ENCODE results near the gene EID1.
A peak's percentile ranks its signal among the peaks of the same experiment; 100 is the strongest.
"Not testable (repeated sequence)": the region's sequence is repeated elsewhere in the genome, so short reads cannot be mapped to it uniquely, and the experiment has no call there.

Gene EID1, protein sequence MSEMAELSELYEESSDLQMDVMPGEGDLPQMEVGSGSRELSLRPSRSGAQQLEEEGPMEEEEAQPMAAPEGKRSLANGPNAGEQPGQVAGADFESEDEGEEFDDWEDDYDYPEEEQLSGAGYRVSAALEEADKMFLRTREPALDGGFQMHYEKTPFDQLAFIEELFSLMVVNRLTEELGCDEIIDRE

DNA sequence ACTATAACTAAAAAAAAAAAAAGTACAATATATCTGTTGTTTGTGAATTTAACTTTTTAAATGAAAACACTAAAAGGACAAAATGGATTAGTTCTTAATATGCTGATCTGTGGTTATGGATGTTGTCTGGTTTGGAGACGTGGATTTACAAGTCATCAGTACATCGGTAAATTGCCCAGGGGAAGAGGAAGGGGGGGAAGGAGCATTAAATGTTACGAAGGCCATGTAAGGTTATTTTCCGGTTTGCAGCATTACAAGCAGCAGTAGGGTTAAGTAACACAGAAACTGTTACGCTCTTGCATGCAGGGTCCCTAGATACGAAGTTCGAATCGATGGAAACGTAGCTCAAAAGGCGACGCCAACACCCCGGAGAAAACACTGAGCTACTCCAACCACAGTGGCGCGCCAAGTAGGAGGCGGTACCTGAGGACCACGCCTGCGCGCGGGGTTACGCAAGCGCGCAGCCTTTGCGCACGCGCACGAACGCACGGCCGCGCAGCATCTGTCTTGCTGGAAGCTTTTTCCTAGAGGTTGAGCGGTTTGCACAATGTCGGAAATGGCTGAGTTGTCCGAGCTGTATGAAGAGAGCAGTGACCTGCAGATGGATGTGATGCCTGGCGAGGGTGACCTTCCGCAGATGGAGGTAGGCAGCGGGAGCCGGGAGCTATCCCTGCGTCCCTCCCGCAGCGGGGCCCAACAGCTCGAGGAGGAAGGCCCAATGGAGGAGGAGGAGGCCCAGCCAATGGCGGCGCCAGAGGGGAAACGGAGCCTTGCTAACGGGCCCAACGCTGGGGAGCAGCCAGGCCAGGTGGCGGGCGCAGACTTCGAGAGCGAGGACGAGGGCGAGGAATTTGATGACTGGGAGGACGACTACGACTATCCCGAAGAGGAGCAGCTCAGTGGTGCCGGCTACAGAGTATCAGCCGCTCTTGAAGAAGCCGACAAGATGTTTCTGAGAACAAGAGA, at the start of gene EID1:
Gene EID1, plus strand, starts transcription at position 505 of the 966 bp plus-strand sequence. Its CDS starts 43 bp downstream, at position 548.
- peak; percentile 88 for DNase-seq (ENCODE audit: low read depth)

DNA sequence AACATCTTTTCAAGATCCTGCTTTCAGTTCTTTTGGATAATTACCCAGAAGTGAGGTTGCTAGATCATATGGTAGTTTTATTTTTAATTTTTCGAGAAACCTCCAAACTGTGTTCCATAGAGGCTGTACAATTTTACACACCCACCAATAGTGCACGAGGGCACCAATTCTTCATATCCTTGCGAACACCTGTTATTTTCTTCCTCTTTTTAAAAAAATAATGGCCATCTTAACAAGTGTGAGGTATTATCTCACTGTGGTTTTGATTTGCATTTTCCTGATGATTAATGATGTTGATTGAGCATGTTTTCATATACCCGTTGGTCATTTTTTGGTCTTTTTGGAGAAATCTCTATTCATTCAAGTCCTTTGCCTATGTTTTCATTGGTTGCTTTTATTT, 49.5 kb upstream of the EID1 start:
- DNase-seq (ENCODE audit: low read depth): no peak

DNA sequence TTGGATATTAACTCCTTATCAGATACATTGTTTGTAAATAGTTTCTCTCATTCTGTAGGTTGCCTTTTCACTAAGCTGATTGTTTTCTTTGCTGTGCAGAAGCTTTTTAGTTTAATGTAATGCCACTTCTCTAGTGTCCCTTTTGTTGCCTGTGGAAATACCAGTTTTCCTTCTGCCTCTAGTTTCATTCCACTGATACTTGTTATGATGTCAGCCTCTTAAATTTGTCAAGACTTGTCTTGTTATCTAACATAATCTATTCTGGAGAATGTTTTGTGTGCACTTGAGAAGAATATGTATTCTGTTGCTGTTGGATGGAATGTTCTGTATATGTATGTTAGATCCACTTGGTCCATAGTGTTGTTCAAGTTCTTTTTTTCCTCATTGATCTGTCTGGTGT, 49.0 kb upstream of the EID1 start:
- DNase-seq (ENCODE audit: low read depth): no peak

DNA sequence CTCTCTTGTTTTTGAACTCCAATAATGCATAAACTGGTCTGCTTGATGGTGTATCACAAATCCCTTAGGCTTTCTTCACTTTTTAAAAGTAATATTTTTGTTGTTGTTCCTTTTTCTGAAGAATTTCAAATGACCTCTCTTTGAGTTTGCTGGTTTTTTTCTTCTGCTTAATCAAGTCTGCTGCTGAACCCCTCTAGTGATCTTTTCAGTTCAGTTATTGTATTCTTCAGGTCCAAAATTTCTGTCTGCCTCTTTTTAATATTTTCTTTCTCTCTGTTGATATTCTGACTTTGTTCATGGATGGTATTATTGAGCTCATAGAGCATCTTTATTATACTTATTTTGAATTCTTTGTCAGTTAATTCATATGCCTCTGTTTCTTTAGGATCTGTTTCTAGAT, 45.3 kb upstream of the EID1 start:
- no peak for DNase-seq (ENCODE audit: low read depth)

DNA sequence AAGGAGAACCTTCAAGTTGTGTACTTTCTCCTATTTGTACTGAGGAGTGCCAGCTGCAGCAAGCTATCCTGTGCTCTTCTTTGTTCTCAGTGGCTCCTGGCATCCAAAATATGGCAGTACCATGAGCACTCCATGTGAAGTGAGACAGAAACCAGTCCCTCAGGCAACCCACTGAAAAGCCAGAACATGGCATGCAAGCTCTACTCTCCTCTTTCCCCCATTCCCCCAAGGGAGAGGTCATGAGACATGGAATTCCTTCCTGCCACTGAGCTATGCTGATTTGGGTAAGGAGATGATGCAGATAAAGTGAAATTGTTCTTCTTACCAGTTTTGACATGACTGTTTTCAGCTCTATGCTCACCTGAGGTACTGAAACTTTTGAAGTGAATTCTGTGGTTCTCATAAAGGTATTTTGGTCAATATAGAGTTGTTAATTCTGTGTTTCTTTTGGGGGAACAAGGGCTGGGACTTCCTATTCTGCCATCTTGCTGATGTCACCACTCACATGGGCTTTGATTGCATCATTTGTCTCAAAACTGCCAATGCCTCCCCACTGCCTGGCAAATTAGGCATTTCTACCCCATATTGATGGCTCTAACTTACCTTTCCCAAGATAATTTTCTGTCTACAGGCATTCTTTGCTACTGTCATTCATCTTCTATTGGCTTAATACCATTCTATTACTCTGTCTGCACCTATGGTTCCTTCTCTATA, 44.3 kb upstream of the EID1 start:
- DNase-seq (ENCODE audit: low read depth): no peak

DNA sequence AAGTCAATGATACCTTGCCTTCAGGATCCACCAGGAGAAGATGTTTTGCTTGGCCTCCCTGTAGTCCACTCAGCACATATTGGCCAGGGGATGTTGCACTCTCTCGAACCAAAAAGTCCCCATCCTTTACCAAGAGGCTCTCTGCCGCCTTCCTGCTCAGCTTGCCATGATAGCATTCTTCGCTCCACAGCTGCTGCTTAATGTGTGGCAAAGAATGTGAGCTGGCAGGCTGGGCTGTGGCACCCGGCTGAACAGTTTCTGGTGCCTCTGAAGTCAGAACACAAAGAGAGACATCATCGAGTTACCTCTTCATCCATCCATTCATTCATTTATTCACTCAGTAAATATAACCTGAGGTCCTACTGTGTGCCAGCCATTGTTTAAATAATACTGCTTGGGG, 43.2 kb upstream of the EID1 start:
- DNase-seq (ENCODE audit: low read depth): no peak

DNA sequence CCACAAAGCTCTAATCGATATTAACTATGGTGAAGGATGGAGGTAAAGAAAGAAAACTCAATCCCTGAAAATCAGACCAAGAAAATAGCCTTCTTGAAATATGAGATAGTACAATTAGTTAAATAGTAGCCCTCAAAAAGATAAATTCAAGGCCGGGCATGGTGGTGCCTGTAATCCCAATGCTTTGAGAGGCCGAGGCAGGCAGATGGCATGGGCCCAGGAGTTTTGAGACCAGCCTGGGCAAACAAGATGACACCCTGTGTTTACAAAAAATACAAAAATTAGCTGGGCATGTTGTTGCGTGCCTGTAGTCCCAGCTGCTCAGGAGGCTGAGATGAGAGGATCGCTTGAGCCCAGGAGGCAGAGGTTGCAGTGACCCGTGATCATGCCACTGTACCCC, 35.4 kb upstream of the EID1 start:
- DNase-seq (ENCODE audit: low read depth): no peak

DNA sequence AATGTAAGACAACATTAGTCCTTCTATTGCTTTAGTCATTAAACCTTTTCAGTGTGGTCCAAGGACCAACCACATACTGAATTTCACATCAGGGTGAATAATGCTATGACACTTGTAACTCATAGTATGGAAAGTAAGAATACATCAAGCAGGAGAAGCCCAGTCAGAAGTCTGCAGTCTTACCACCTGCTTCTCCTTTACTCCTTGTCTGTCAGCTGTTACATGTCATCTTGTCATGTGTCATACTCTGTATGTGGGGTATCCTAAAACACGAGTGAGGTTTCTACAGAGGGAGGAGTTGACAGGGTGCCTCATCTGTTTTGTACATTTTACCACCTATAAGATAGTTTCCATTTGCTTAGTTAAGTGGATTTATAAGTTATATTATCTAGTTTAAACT, 32.8 kb upstream of the EID1 start:
- DNase-seq (ENCODE audit: low read depth): no peak

DNA sequence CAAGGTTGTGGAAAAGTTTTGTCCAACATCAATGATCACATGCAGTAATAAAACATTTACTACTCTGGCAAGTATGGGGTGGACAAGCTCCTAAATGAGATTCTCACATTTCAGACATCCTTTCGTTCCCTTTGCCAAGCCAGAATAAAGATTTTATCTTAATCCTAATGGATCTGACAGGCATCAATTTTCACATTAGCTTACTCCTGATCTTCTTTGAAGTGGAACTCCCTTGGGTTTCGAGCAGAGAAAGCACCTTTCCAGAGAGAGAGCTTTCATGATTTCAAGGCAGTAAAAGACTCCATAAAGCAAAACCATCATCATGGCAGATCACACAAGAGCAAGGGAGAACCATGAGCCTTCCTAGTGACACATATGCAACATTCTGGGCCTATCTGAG, 27.3 kb upstream of the EID1 start:
- no peak for DNase-seq (ENCODE audit: low read depth)

DNA sequence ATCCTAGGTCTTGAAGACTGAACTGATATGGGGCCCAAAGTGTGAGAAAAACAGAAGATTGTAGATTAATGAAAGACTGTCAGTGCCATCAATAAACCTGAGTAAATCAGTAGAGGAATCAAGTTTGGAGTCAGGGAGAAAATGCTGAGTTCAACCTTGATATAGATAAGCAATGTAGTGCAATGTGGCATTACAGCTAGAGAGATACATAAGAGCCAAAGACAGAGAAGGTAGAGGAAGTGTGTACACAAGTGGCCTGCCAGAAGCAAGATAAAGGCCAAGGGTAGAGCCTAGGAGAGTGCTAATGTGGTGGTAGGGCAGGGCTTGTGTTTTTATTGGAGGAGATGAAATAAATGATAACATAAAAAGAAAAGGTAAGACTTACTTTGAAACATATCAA, 26.0 kb upstream of the EID1 start:
- DNase-seq (ENCODE audit: low read depth): no peak

DNA sequence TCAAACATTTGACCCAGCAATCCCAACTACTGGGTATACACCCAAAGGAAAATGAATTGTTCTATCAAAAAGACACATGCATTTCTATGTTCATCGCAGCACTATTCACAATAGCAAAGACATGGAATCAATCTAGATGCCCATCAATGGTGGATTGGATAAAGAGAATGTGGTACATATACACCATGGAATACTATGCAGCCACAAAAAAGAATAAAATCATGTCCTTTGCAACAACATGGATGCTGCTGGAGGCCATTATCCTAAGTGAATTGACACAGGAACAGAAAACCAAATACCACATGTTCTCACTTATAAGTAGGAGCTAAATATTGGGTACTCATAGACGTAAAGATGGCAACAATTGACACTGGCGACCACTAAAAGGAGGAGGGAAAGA, 23.5 kb upstream of the EID1 start:
- DNase-seq (ENCODE audit: low read depth): not testable (repeated sequence)

DNA sequence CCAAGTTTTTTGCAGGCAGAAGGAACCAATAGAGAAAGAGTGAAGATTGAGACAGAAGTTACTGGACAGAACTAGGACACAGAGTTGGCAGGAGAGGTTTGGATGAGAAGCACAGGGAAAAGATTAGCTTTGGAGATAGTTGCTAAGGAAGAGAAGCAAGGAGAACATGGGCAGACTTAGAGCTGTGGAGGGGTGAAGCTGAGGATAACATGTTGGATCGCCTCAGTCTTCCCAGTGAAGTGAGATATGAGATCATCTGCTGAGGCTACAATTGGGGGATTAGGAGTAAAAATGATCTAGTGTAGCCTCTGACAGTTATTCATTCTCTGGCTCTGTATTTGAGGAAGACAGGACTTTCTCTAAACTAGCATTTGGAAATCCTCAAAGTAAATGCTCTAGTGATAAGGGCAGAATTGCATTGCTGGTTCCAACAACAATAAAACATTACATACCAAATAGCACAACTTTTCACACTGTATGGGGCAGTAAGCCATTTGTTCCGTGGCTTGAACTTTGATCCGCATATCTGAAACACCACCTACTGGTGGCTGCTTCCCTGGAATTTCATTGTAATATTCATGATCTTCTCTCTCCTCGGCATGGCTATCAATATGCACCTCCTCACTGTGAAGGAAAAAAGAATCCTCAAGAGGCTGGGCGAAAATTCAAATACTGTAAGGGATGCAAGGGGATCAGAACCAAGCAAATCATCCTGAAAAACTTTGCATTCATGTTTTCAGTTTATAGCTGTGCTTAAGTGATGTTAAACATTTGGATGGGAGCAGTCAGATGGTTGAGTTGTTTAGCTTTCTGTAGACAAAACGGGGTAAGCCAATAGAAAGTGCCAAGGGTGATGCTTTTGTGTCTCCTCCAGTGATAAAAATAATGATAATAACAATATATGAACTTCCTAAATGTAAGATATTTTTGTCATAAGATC, 22.2 kb upstream of the EID1 start:
- DNase-seq (ENCODE audit: low read depth): no peak

DNA sequence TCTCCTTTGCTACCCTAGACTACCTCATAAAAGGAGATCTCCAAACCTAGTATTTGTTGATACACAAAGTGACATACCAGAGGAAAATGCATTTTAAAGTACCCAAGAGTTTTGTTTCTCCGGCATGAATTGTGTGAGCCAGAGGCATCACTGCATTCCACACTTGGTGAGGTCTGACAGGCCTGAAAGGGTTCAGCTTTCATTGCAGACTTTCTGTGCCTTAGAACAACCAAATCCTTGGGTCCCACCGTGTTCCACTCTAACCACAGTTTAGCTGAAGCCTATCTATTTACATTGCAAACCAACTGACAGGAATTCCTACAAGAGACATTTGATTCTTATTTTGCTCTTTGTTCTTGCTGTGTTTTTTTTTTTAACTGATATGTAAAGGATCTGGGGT, 21.0 kb upstream of the EID1 start:
- no peak for DNase-seq (ENCODE audit: low read depth)

DNA sequence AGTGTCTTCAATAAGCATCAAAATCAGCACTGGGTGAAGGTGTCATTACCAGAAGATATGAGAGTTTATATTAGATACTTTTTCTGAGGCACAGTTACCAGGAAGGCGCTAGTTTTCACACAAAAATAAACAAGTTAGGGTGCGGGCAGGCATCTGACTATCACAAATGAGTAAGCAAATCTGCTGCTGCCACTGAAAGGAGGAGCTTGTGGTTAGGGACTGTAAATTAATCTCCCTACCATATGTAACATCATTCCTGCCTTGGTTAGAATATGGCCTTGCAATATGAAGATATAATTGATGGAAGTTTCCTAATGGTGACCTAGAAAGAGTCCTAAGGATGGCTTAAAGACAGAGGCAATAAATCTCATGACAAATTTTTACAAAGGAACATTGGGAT, 19.5 kb upstream of the EID1 start:
- DNase-seq (ENCODE audit: low read depth): no peak

DNA sequence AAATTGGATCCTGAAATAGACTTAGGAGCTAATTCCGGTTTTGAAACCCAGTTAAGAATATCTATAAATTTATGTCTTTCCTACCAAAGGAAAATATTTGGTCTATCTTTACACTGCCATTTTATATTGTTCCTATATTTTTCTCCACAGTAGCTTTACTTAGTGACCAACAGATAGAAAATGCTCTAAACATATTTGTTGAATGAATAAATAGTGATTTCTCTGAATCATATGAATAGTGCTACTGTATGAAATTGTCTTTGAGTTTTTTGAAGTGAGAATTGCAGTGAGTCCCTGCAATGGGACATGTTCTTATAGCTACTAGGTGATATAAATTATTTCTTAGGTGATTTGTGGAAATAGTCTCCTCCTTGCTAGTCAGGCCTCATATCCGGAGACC, 18.5 kb upstream of the EID1 start:
- DNase-seq (ENCODE audit: low read depth): no peak

DNA sequence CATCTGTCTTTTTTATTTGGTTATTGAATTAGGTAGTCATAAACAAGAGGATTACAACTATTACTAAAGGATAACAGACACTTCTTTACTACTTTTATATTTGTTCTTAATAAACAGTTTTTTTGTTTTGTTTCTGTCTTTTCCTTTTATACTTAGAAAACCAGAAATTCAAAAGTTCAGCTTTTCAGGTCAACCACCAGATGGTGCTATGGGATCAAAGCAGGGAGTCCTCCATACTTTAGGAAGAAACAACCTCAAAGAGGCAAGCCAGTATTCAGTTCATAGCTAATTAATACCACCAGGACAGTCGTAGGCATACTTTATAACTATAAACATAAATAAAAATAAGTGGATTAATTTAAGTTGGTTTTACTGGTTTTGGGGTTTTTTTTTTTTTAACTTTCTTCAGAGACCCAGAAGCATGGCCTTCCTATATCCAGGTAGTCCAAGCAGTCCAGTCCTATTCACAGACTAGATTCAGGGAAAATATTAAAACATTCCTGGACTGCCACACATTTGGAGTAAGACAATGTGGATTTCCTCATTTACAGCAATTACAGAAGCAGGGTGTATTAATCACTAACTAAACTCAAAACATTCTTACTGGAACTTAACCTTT, 16.0 kb upstream of the EID1 start:
- no peak for DNase-seq (ENCODE audit: low read depth)

DNA sequence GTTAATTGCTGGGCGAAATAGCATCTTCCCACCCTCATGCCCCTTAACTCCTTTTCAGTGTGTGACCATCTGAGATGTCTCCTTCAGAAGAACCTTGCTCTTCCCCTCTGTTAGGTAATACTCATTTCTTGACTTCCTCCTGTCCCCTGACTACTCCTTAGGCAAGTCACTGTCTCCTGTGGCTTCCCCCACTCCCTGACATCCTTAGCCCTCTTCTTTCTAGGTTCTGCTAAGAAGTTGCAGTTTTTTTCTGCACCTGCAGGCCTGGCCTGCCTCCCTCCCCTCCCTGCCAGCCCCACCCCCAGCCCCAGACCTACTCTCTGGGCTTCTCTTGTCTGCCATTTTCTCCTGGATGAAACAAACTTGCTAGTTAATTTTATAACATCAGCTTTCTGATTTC, 15.2 kb upstream of the EID1 start:
- no peak for DNase-seq (ENCODE audit: low read depth)

DNA sequence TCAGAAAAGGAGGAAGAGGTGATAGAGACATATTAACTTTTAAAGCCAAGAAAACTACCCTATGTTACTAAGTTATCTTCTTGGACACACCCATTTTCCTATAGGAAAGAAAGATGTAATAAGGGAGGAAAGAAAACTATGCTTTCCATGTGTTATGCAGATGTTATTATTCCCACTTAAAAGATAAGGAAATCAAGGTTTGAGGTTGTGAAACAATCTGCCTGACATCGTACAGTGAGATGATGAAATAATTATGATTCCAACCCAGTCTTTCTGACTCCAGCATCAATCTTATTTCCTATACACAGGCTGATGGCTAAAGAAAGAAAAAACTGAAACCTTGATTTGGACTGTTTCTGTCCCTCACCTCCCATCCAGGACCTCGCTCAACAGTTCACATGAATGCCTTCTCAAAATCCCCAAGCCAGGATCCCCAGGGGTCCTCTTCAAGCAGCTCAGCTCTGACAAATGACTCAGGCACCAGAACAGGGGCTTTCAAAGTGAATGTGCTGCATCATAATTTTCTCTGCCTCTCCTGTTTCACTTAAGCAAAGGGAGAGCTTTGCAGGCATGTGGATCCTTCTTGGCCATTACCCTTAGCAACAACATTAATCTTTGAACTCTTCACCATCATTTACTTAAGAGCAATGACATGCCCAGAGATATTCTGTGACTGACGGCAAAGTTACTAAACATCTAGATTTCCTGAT, 12.4 kb upstream of the EID1 start:
- no peak for DNase-seq (ENCODE audit: low read depth)

DNA sequence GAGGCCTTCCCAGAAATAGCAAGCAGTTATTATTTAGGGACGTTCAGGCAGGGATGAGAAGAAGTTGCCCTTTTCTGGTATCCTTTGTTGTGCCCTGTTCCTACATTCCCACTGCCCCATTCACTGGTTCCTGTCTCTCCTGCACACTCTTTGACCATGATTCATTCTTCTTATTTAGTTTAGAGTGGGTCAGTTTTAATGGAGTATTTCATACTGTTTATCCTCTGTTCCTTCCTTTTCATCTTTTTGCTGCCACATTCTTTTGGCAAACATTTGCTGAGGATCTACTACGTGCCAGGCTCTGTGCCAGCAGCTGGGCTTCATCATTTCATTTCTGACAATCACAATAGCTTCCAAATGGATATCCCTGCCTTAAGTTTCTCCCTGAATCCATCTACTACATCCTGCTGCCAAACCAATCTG, 11.8 kb upstream of the EID1 start:
- DNase-seq (ENCODE audit: low read depth): no peak

DNA sequence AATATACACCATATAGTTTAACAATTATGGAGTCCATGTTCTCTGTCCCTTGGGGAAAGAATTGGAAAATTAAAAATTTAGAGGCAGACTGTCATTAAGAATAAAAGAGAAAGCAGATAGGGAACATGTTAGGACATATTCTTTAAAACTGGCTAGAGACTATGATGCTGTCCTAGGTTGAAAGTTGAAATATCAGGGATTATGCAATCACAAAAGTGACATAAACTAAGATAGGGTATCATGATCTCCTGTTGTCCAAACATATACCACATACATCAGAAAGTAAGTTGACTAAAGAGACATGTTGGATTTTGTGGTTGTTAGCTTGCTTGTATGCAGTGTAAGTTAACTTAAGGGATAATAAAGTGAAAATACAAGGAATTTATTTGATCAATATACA, 9.9 kb upstream of the EID1 start:
- no peak for DNase-seq (ENCODE audit: low read depth)

DNA sequence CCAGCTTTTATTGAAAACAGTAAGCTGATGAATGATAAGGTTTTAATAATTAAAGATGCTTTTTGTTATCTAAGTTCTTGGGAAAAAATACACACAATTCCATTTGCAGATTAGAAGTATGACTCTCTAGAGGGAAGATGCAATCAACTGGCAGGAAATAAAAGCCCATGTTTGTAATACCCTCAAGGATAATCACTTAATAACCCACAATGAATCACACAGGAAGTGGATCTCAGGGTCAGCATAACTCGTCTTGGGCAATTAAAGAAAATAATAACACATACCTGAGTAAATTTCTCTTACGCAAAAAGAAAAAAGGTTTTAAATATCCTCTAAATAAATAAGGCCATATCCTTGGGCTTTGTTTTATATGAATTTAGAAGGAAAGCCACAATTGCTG, 9.4 kb upstream of the EID1 start:
- no peak for DNase-seq (ENCODE audit: low read depth)

Data from HS-27A (cell line).